ENCODE data around the gene OGG1. TPM values are rescaled to one million over a fixed set of nuclear protein-coding genes. Genes with fewer than 3 reads are reported as not detected.
A peak's percentile ranks its signal among the peaks of the same experiment; 100 is the strongest.
"Not testable (repeated sequence)": the region's sequence is repeated elsewhere in the genome, so short reads cannot be mapped to it uniquely, and the experiment has no call there.

Gene OGG1
- total and polyA plus RNA-seq, 9 of the 15 experiments (the other 6 are each of a cell fraction or from before 2014, with no cell fraction given): 6.6 to 33.0 (median 24.4) TPM

DNA sequence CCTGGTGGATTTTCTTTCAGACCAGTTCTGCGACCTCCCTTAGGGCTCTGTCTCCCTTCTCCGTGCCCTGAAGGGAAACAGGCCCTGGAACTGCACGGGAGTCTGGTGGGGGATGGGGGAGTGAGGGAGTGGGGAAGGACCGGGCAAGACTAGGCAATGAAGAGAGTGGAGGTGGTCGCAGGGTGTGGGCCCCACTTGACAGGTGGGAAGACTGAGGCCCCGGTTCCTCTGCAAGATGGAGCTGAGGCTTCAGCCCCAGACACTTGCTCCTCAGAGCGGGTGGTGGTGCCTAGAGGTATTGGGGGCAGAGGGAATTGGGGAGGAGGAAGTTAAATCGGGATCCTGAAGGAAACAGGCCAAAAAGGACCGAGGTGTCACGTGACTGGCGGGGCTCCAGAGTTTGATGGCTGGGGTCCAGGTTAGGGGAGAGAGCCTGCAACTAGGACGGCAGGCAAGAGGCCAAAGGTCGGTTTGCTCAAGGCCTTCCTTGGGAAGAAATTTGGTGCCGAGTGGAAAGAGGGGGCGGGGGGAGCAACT is 20.6 kb downstream of the OGG1 start (continued):
- TF ChIP-seq, protein P1, sequence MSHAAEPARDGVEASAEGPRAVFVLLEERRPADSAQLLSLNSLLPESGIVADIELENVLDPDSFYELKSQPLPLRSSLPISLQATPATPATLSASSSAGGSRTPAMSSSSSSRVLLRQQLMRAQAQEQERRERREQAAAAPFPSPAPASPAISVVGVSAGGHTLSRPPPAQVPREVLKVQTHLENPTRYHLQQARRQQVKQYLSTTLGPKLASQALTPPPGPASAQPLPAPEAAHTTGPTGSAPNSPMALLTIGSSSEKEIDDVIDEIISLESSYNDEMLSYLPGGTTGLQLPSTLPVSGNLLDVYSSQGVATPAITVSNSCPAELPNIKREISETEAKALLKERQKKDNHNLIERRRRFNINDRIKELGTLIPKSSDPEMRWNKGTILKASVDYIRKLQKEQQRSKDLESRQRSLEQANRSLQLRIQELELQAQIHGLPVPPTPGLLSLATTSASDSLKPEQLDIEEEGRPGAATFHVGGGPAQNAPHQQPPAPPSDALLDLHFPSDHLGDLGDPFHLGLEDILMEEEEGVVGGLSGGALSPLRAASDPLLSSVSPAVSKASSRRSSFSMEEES (CRISPR knock-in tag; IDR thresholded peaks at IDR 0.05): peak; percentile 93

DNA sequence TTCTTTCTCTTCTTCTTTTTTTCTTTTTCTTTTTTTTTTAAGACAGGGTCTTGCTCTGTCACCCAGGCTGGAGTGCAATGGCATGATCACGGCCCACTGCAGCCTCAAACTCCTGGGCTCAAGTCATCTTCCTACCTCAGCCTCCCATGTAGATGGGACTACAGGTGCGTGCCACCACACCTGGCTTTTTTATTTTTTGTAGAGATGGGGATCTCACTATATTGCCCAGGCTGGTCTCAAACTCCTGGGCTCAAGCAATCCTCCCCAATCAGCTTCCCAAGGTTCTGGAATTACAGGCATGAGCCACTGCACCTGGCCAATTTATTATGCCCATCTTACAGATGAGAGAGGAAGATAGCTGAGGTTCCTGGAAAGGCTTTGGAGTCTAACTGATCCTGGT is 21.3 kb downstream of the OGG1 start:
- DNase-seq (ENCODE audit: extremely low read depth in 1 of 4, low spot score in 3 of 4); H4K20me1 ChIP-seq (replicated peaks; ENCODE audit: control insufficient read depth, insufficient read depth, low read length); H3K4me2 ChIP-seq (ENCODE audit: insufficient read depth, low read length); H3K27ac ChIP-seq (ENCODE audit: extremely low read depth, low read depth, low read length); H3K9me3 ChIP-seq (replicated peaks; ENCODE audit: control insufficient read depth, insufficient read depth, low read depth, low read length); intact Hi-C loops (cut with micrococcal nuclease); H3K36me3 ChIP-seq (ENCODE audit: control insufficient read depth, insufficient read depth, low read length); H3K27me3 ChIP-seq (ENCODE audit: control insufficient read depth in 2 of 2, insufficient read depth in 2 of 2, low read length in 2 of 2); H3K79me2 ChIP-seq (ENCODE audit: control insufficient read depth, insufficient read depth, low read length); H3K9ac ChIP-seq (ENCODE audit: insufficient read depth in 1 of 2, low read depth in 2 of 2, low read length in 2 of 2); H3K9me1 ChIP-seq (ENCODE audit: control insufficient read depth, insufficient read depth, low read length); H3K4me3 ChIP-seq; H2AFZ ChIP-seq (ENCODE audit: low read depth, low read length); ATAC-seq; in situ Hi-C loops (cut with MboI); BruUV-seq (replicated peaks): not testable (repeated sequence)
- CTCF ChIA-PET (ENCODE audit: low intra/inter-chr PET ratio): interaction anchor here (0.6 kb wide), 1 partner anchor 357 kb away, joined by 5 read pairs; no protein-coding TSS in a partner anchor
- POLR2A ChIA-PET: interaction anchor here (0.9 to 2.6 kb wide), 3 partner anchors 11 to 37 kb away, joined by 3 to 8 read pairs (median 4); no protein-coding TSS in a partner anchor
- TF ChIP-seq ZNF121 (CRISPR knock-in tag; conservative IDR thresholded peaks at IDR 0.05): peak; percentile 74
- FAIRE-seq: peak; percentile 40
- WGBS (ENCODE audit: insufficient coverage, low coverage, missing lambda C conversion rate): 31% methylated on average over 2 of the region's 2 CpGs
- H3K4me1 ChIP-seq (replicated peaks in 1 of 2; ENCODE audit: control insufficient read depth in 2 of 2, insufficient read depth in 2 of 2, low read length in 2 of 2): peaks cover 0 to 19% of the 10 kb centered on the region in 2 experiments; a peak in 3 of 5 replicates
